Airway epithelial cell (primary cell): ENCODE data around the gene CASTOR2. TPM values are rescaled to one million over a fixed set of nuclear protein-coding genes. Genes with fewer than 3 reads are reported as not detected.

Source experiments
- total RNA-seq: library from RNA; depleted of rRNA; stranded (reverse); fragments of >200 nt; gene quantifications from 2 replicates; pipeline ENCODE4 v1.2.3, GENCODE V29; 2015

Gene CASTOR2
- total RNA-seq = 6.3 and 7.3 TPM in 2 replicates

GRCh38 chr7:74964511-74965119, at the start of gene CASTOR2:
CASTOR2 (plus strand) TSS chr7:74964705; CDS start chr7:74964986, 281 bp downstream.

Other genes with a start within 250 kb of the CASTOR2 start
- gene NCF1, start 190.7 kb upstream of the CASTOR2 start, total RNA-seq = 2.1 and 2.7 TPM in 2 replicates
- gene GTF2IRD2, start 113.1 kb upstream of the CASTOR2 start, total RNA-seq = 3.7 and 5.9 TPM in 2 replicates
- gene RCC1L, start 109.1 kb downstream of the CASTOR2 start, total RNA-seq = 47.8 and 58.4 TPM in 2 replicates
- 17.7 and 20.2 TPM in 2 replicates for gene GTF2IRD2B, start 127.9 kb downstream of the CASTOR2 start, total RNA-seq